ENCODE measurements around the gene WWOX. TPM values are rescaled to one million over a fixed set of nuclear protein-coding genes. Genes with fewer than 3 reads are reported as not detected.

WWOX gene
- total RNA-seq, 1 experiment from 2014 or later, result 28.3 TPM

DNA sequence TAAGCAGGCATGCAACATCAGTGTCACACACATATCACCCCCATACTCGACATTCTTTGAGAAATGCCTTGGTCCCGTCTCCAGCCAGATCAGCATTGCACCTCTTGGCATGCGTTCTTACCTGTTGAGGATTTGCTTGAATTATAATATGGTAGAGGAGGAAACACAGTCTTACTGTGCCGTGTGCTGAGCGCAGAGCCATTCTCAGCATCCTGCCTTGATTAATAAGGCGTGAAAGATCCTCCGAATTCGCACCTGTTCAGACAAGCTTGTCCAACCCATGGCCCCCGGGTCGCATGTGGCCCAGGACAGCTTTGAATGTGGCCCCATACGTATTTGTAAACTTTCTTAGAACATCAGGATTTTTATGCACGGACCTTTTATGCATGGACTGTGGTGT is 408.1 kb downstream of the WWOX start:
- DNase-seq, result no peak
- TF ChIP-seq EZH2phosphoT487 (IDR thresholded peaks at IDR 0.05; ENCODE audit: borderline replicate concordance, low read length) (no peak), EZH2 (IDR thresholded peaks at IDR 0.05; ENCODE audit: low read length, unreplicated experiment) (no peak)
- TF ChIP-seq, protein P1, sequence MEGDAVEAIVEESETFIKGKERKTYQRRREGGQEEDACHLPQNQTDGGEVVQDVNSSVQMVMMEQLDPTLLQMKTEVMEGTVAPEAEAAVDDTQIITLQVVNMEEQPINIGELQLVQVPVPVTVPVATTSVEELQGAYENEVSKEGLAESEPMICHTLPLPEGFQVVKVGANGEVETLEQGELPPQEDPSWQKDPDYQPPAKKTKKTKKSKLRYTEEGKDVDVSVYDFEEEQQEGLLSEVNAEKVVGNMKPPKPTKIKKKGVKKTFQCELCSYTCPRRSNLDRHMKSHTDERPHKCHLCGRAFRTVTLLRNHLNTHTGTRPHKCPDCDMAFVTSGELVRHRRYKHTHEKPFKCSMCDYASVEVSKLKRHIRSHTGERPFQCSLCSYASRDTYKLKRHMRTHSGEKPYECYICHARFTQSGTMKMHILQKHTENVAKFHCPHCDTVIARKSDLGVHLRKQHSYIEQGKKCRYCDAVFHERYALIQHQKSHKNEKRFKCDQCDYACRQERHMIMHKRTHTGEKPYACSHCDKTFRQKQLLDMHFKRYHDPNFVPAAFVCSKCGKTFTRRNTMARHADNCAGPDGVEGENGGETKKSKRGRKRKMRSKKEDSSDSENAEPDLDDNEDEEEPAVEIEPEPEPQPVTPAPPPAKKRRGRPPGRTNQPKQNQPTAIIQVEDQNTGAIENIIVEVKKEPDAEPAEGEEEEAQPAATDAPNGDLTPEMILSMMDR (conservative IDR thresholded peaks at IDR 0.05; ENCODE audit: low read depth, low read length), result no peak
- no TSS peak for BruUV-seq (replicated peaks)
- ChIA-PET CTCF (no interaction called here), POLR2A (ENCODE audit: unreplicated experiment) (no interaction called here)
- Histone ChIP-seq H3K9ac (ENCODE audit: low read length) (no peak overlapping the region), H3K9me3 (ENCODE audit: low read length) (no peaks in the 10 kb centered on the region), H3K4me2 (ENCODE audit: low read length) (no peak overlapping the region), H3K36me3 (ENCODE audit: low read depth, low read length) (no peaks in the 10 kb centered on the region; the same call in 1 of the 2 replicates), H3K79me2 (ENCODE audit: low read length) (no peaks in the 10 kb centered on the region), H3K4me1 (ENCODE audit: insufficient read depth, low read length) (no peaks in the 10 kb centered on the region), H3F3A (ENCODE audit: low read length, unreplicated experiment) (no peaks in the 10 kb centered on the region), H2AFZ (ENCODE audit: low read length) (no peak overlapping the region), H4K20me1 (ENCODE audit: low read length) (no peaks in the 10 kb centered on the region), H3K27me3 (ENCODE audit: low read length) (no peaks in the 10 kb centered on the region), H3K27ac (ENCODE audit: low read length) (no peak overlapping the region), H3K9me2 (replicated peaks; ENCODE audit: low read length) (no peaks in the 10 kb centered on the region), H3K4me3 (ENCODE audit: low read length) (no peak overlapping the region)
- ATAC-seq, result no peak
- intact Hi-C loops (cut with micrococcal nuclease), result no loop called here

DNA sequence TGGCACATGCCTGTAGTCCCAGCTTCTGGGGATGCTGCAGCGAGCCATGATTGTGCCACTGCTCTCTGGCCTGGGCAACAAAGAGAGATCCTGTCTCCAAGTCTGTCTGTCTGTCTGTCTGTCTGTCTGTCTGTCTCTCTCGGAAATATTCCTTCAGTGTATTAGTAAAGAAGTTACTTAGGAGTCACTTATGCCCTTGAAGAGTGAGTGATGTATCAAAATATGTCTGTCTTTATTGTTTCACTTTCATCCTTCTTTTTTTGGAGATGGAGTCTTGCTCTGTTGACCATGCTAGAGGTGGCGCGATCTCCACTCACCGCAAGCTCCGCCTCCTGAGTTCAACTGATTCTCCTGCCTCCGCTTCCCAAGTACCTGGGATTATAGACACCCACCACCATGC is 410.5 kb downstream of the WWOX start:
- intact Hi-C loops (cut with micrococcal nuclease), result no loop called here
- H3K9me3 ChIP-seq (ENCODE audit: low read length), result no peaks in the 10 kb centered on the region

GRCh38 chr16:78510496-78510895 is 411.0 kb downstream of the WWOX start:
- Histone ChIP-seq H3K9me2 (replicated peaks; ENCODE audit: low read length) (no peaks in the 10 kb centered on the region), H3K9ac (ENCODE audit: low read length) (no peak overlapping the region), H3K27me3 (ENCODE audit: low read length) (no peaks in the 10 kb centered on the region), H4K20me1 (ENCODE audit: low read length) (no peaks in the 10 kb centered on the region), H3K27ac (ENCODE audit: low read length) (no peak overlapping the region), H3K9me3 (ENCODE audit: low read length) (no peaks in the 10 kb centered on the region), H3F3A (ENCODE audit: low read length, unreplicated experiment) (no peaks in the 10 kb centered on the region), H3K79me2 (ENCODE audit: low read length) (no peaks in the 10 kb centered on the region), H3K4me1 (ENCODE audit: insufficient read depth, low read length) (no peaks in the 10 kb centered on the region), H3K36me3 (ENCODE audit: low read depth, low read length) (no peaks in the 10 kb centered on the region), H3K4me3 (ENCODE audit: low read length) (no peak overlapping the region), H3K4me2 (ENCODE audit: low read length) (no peak overlapping the region), H2AFZ (ENCODE audit: low read length) (no peak overlapping the region)
- ChIA-PET POLR2A (ENCODE audit: unreplicated experiment) (no interaction called here), CTCF (no interaction called here)
- no TSS peak for BruUV-seq (replicated peaks)
- intact Hi-C loops (cut with micrococcal nuclease), result no loop called here
- TF ChIP-seq EZH2 (IDR thresholded peaks at IDR 0.05; ENCODE audit: low read length, unreplicated experiment), result no peak
- TF ChIP-seq, protein P1 (conservative IDR thresholded peaks at IDR 0.05; ENCODE audit: low read depth, low read length), result no peak
- TF ChIP-seq EZH2phosphoT487 (IDR thresholded peaks at IDR 0.05; ENCODE audit: borderline replicate concordance, low read length), result no peak
- ATAC-seq (no peak), DNase-seq (no peak)

More for the DNA sequence above, 410.5 kb downstream of the WWOX start:
- Histone ChIP-seq H2AFZ (ENCODE audit: low read length) (no peak overlapping the region), H3K9me2 (replicated peaks; ENCODE audit: low read length) (no peaks in the 10 kb centered on the region), H3F3A (ENCODE audit: low read length, unreplicated experiment) (no peaks in the 10 kb centered on the region), H3K4me1 (ENCODE audit: insufficient read depth, low read length) (no peaks in the 10 kb centered on the region), H3K4me2 (ENCODE audit: low read length) (no peak overlapping the region), H3K27me3 (ENCODE audit: low read length) (no peaks in the 10 kb centered on the region), H3K4me3 (ENCODE audit: low read length) (no peak overlapping the region), H3K9ac (ENCODE audit: low read length) (no peak overlapping the region), H3K36me3 (ENCODE audit: low read depth, low read length) (no peaks in the 10 kb centered on the region), H3K27ac (ENCODE audit: low read length) (no peak overlapping the region), H4K20me1 (ENCODE audit: low read length) (no peaks in the 10 kb centered on the region), H3K79me2 (ENCODE audit: low read length) (no peaks in the 10 kb centered on the region)
- ChIA-PET POLR2A (ENCODE audit: unreplicated experiment) (no interaction called here), CTCF (no interaction called here)
- no TSS peak for BruUV-seq (replicated peaks)
- DNase-seq (no peak), ATAC-seq (no peak)
- TF ChIP-seq EZH2 (IDR thresholded peaks at IDR 0.05; ENCODE audit: low read length, unreplicated experiment), result no peak
- TF ChIP-seq, protein P1 (conservative IDR thresholded peaks at IDR 0.05; ENCODE audit: low read depth, low read length), result no peak
- TF ChIP-seq EZH2phosphoT487 (IDR thresholded peaks at IDR 0.05; ENCODE audit: borderline replicate concordance, low read length), result no peak
